Measurements from ENCODE around the gene BACE1. TPM values are rescaled to one million over a fixed set of nuclear protein-coding genes. Genes with fewer than 3 reads are reported as not detected.

BACE1 gene
- total RNA-seq, 1 experiment from 2014 or later, result 10.2 TPM

GRCh38 chr11:117239295-117239694 is 76.8 kb downstream of the BACE1 start:
- H2AK5ac ChIP-seq (ENCODE audit: insufficient read length, low read length), result no peak overlapping the region
- H3K27me3 Mint-ChIP-seq (ENCODE audit: low read depth), result no peaks in the 10 kb centered on the region
- DNase-seq, result no peak

More at GRCh38 chr11:117239295-117239694, 76.8 kb downstream of the BACE1 start:
- H4K8ac ChIP-seq (replicated peaks; ENCODE audit: insufficient read length, low read depth, low read length), result no peak overlapping the region
- peaks cover 9 to 39% (median 32%) of the 10 kb centered on the region in 3 experiments; a peak in 6 of 7 replicates for H3K36me3 Mint-ChIP-seq (ENCODE audit: insufficient read depth in 1 of 3, low read depth in 3 of 3)
- TF ChIP-seq CTCF (conservative IDR thresholded peaks at IDR 0.05), result no peak
- no peaks in the 10 kb centered on the region for H3K9me3 Mint-ChIP-seq
- no peak overlapping the region for H2AFZ ChIP-seq (ENCODE audit: low read length)
- no peak overlapping the region for H3K23ac ChIP-seq (ENCODE audit: insufficient read length, low read depth, low read length)
- no peak overlapping the region for H3T11ph ChIP-seq (ENCODE audit: low read length)
- no peaks in the 10 kb centered on the region for H3K79me2 ChIP-seq (ENCODE audit: insufficient read depth, low read length)
- H3K23me2 ChIP-seq (ENCODE audit: insufficient read length, low read depth, low read length, poor library complexity, severe bottlenecking), result no peaks in the 10 kb centered on the region
- no peak overlapping the region for H3K4me2 ChIP-seq (ENCODE audit: insufficient read depth, insufficient read length, low read length)
- H3K79me1 ChIP-seq (ENCODE audit: insufficient read depth, low read depth, low read length, poor library complexity, severe bottlenecking), result no peaks in the 10 kb centered on the region
- no peak overlapping the region for H3K27ac ChIP-seq (ENCODE audit: insufficient read length, low read depth, low read length)
- peaks cover under 1 to 1% of the 10 kb centered on the region in 2 experiments; a peak in 2 of 4 replicates for H3K4me1 Mint-ChIP-seq
- H2BK12ac ChIP-seq (ENCODE audit: insufficient read length, low read depth, low read length), result no peak overlapping the region
- H3K18ac ChIP-seq (ENCODE audit: insufficient read length, low read depth, low read length), result no peak overlapping the region
- no peak overlapping the region for H3K56ac ChIP-seq (ENCODE audit: insufficient read length, low read depth, low read length)
- H3K4ac ChIP-seq (ENCODE audit: low read depth, low read length), result no peak overlapping the region
- no peak overlapping the region for H4K5ac ChIP-seq (ENCODE audit: insufficient read length, low read depth, low read length)
- no peaks in the 10 kb centered on the region for H3K27me3 ChIP-seq (ENCODE audit: insufficient read depth, low read length)
- no peaks in the 10 kb centered on the region for H3K9me3 ChIP-seq (ENCODE audit: control insufficient read depth, low read depth, low read length)
- no peak overlapping the region for H2BK20ac ChIP-seq (ENCODE audit: low read depth, low read length, poor library complexity, severe bottlenecking)
- H2BK120ac ChIP-seq (ENCODE audit: low read depth, low read length, poor library complexity, severe bottlenecking), result no peak overlapping the region
- H4K91ac ChIP-seq (ENCODE audit: insufficient read length, low read depth, low read length), result no peak overlapping the region
- WGBS (ENCODE audit: extremely low coverage, insufficient read length, low lambda C conversion rate), result no CpG with 5 or more reads among the region's 6 CpGs
- H3K4me3 Mint-ChIP-seq, result no peak overlapping the region
- no peaks in the 10 kb centered on the region for H3K4me1 ChIP-seq (ENCODE audit: insufficient read depth, low read length)
- no peak overlapping the region for H3K14ac ChIP-seq (ENCODE audit: insufficient read depth, low read length)
- no peaks in the 10 kb centered on the region for H4K20me1 ChIP-seq (ENCODE audit: control insufficient read depth, insufficient read depth, insufficient read length)
- H3K27ac Mint-ChIP-seq, result peak overlapping the region in 1 of 3 experiments; percentile 11; a peak in 1 of 7 replicates
- no peak overlapping the region for H2BK15ac ChIP-seq (ENCODE audit: low read depth, low read length)
- H2BK5ac ChIP-seq (ENCODE audit: insufficient read length, low read length), result no peak overlapping the region
- no peak overlapping the region for H3K9ac ChIP-seq (ENCODE audit: extremely low read depth, insufficient read length, low read length)
